Measurements from ENCODE around the gene NOTCH1. TPM values are rescaled to one million over a fixed set of nuclear protein-coding genes. Genes with fewer than 3 reads are reported as not detected.

The NOTCH1 gene
- total RNA-seq, 1 experiment from 2014 or later: 3.2 TPM

DNA sequence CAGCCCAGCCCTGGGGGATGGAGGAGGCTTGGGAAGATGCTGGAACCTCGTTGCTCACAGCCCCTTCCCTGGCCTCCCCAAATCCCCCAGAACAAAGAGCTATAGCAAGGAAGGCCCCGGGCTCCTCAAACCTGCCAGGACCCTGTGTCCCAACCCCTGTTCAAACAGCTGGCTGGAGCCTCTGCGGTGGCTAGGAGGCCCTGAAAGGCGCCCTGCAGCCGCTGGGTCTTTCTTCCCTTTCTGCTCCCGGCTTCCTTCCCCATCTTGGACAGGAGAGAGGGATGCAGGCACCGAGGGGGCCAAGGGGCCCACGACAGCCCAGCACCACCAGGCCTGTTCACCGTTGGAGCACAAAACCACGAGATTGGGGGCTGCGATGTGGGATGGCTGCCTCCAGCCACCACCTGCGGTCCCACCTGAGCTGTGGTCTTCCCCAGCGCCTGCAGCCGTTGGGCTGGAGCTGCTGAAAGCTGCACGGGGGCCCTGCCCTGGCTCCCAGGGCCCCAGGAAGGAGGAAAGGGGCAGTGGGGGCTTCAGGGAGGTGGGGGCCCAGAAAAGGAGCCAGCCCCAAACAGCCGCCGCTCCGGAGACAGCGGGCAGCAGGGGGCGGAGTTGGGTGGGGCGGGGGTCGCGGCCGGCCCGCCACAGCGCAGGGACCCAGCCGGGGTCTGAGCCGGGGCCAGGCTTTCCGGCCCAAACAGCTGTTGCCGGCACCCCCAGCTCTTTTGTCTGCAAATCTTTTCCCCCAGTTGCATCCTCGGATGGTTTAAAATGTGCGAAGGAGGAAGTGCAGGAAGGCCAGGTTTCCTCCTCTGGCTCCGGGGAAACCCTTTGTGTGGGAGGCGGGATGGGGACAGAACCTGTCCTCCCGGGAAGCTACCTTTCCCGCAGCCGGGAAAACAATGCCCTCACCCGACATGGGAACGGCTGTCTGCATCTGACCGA, 16.1 kb downstream of the NOTCH1 start:
- in situ Hi-C loops (cut with HindIII; ENCODE audit: low pct_unique_long_range_greater_than_20kb, low sequenced_read_pairs): no loop called here
- DNase-seq (ENCODE audit: low read depth, low spot score): no peak

DNA sequence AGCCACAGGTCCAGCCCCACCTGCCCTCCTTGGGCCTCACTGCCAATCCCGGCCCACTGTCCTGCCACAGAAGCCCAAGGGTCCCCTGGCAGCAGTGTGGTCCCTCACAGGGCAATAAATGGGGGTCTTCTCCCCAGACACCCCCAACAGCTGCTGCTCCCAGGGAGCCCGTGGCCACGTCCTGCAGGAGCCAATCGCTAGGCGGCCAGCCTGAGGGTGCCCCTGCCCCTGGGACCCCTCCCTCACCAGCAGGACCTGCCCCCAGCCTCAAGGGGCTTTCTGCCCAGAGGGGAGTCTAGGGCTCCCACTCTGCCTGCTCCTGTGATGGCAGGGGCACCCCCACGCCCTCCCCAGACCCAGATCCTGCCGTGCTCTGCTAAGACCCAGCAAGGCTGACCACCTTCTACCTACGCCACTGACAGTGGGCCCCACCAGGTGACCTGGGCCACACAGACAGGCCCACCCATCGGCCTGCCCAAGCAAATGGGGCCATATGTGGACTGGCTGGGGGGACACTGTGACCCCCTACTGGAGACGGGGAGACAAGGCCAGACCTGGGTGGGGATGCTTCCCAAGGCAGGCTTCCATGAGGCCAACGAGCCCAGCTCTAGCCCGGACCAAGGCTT, 17.0 kb downstream of the NOTCH1 start:
- DNase-seq (ENCODE audit: low read depth, low spot score): no peak
- in situ Hi-C loops (cut with HindIII; ENCODE audit: low pct_unique_long_range_greater_than_20kb, low sequenced_read_pairs): no loop called here

DNA sequence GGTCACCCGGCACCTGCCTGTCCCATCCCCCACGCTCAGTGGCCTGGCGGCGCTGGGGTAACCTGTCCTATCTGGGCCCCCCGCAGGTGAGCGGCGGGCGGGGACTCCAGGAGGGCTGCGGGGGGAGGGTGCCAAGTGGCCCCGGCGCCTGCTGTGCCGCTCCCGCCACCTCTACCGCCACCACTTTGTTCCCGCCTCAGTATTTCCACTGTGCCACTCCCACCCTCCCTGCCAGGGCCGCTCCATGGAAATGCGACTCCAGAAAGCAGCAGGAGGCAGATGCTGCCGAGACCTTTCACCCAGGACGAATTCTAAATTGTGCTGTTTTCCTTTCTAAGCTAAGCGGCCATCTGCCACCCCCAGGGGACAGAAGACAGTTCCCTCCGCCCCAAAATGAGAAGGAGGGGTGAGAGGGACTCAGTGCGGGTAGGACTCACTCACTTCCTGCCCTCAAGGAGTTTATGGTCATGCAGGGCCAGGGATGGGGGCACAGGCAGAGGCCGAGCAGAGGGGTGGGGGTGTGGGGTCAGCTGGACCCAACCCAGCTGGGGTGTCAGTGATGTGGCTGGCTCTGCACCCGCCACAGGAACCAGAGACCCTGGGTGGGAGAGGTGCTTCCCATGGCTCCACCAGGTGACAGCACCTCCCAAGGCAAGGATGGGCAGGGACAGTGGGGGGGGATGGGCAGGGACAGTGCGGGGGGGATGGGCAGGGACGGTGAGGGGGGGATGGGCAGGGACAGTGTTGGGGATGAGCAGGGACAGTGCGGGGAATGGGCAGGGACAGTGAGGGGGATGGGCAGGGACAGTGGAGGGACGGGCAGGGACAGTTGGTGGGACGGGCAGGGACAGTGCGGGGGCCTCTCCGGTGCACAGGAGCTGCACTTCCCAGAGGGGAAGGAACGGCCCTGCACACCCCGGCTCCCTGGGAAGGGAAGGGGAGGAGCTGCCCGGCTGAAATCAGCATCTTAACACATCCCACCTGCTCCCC, 17.8 kb downstream of the NOTCH1 start:
- in situ Hi-C loops (cut with HindIII; ENCODE audit: low pct_unique_long_range_greater_than_20kb, low sequenced_read_pairs): no loop called here

DNA sequence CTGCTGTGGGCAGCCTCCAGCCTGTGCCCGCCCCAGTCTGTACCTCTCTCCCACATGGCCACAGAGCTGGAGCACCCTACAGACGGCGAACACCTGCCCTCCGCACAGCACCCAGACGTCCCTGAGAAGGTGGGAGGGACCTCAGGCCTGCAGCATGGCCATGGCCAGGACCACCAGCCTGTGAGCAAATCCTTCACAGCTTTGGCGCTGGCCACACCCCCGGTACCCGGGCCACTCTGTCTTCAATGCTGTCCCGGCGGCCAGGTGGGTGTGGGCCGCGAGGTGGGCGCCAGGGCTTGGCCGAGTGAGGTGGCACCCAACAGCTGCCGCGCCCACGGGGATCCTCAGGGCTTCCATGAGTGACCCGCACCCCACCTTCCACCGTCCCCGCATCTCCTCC, 18.7 kb downstream of the NOTCH1 start:
- DNase-seq (ENCODE audit: low read depth, low spot score): no peak
- in situ Hi-C loops (cut with HindIII; ENCODE audit: low pct_unique_long_range_greater_than_20kb, low sequenced_read_pairs): no loop called here

More for the DNA sequence above, 17.8 kb downstream of the NOTCH1 start:
- no peak for DNase-seq (ENCODE audit: low read depth, low spot score)

DNA sequence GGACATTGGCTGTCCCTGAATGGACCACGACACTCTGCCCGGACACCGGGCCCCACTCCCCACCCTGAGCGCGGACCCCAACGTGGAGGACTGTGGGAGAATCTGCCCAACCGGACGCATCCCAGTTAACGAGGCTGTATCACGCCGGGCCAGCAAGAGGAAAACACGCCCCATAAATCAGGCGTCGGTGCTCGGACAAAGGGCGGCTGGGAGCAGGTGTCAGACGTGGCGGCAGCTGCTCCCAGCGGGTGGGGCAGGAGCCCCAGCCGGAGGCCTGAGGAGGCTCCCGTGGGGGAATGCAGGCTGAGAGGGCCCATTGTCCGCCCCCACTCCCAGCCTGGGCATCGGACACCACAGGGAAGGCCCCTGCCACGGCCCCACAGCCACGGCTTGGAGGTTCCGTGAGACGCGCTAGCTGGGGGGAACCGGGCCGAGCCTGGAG, 19.2 kb downstream of the NOTCH1 start:
- peak; percentile 69 for DNase-seq (ENCODE audit: low read depth, low spot score)
- in situ Hi-C loops (cut with HindIII; ENCODE audit: low pct_unique_long_range_greater_than_20kb, low sequenced_read_pairs): no loop called here

DNA sequence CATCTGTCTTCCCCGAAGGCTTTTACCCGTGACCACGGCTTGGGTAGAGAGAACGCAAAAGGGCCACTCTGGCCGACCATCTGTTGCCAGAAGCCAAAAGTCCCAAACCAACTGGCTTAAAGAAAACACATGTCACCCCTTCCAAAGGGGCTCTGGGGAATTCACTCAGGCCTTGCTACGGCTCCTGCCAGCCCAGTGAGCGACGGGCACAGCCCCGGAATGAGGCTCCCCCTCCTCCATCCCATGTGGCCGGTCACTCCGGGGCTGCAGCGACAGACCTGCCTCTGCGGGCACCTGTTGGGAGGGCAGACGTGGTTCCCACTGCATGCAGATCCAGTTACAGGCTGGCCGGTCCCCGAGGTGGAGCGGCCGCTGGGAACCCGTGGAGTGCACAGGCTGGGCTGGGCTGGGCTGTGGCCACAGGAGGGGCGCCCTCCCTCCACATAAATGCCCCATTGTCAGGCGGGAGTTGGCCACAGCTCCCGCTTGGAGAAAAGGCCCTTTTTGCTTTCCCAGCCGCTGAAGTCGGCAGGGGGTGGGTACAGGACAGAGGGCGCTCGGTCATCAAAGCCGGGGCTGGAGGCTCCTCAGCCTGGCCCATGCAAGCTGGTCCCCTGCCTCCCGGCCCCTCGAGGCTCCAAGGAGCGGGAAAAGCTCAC, 19.9 kb downstream of the NOTCH1 start:
- peak; percentile 90 for DNase-seq (ENCODE audit: low read depth, low spot score)
- in situ Hi-C loops (cut with HindIII; ENCODE audit: low pct_unique_long_range_greater_than_20kb, low sequenced_read_pairs): no loop called here

DNA sequence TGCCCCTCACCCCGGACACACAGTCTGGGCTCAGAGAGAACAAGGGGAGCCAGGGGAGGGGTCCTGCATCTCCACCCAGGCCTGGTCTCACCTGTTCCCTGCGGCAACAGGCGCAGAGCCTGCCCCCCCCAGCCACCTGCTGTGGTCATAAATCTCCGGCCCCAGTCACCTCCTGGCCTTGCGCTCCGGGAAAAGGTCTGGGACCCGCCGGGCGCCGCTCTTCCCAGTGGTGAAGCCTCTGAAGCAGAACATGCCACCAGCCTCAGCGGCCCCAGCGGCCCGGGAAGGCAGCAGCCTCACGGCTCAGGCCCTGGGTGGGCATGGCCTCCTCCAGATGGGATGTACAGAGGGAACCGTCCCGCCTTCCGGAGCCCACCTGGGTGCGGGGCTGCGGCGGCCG, 20.6 kb downstream of the NOTCH1 start:
- DNase-seq (ENCODE audit: low read depth, low spot score): no peak
- in situ Hi-C loops (cut with HindIII; ENCODE audit: low pct_unique_long_range_greater_than_20kb, low sequenced_read_pairs): no loop called here

DNA sequence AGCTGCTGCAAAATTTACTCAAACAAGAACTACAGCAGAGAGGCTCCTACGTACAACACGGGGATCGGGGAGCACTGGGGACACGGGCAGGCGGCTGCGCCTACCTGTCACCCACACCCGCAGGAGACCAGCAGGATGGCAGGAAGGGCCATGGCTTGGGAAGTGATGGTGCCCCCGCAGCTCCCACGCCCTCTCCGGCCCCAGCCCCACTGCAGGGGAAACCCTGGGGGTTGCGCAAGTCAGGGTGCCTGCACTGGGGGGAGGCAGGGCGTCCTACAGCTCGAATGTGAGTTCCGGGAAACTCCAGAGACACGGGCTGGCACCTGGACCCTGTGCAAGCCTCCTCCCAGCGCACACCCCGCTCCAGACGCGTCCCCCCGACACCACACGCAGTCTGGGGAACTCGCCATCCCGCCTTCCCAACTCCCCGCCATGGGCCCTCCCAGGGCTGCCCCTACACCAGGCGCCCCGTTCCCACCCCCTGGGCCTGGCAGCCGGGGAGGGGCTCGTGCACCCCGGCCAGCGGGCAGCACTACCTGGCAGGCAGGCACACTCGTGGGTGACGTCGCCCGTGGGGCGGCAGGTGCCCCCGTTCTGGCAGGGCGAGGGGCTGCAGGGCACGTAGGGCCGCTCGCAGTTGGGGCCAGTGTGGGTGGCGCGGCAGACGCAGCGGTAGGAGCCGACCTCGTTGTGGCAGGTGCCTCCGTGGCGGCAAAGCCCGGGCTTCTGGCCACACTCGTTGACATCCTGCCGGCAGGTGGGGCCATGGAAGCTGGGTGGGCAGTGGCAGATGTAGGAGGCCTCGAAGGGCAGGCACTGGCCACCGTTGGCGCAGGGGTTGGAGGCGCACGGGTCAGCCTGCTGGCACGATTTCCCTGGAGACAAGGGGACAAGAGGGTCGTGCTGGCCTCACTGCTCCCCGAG, 23.3 kb downstream of the NOTCH1 start:
- in situ Hi-C loops (cut with HindIII; ENCODE audit: low pct_unique_long_range_greater_than_20kb, low sequenced_read_pairs): no loop called here

DNA sequence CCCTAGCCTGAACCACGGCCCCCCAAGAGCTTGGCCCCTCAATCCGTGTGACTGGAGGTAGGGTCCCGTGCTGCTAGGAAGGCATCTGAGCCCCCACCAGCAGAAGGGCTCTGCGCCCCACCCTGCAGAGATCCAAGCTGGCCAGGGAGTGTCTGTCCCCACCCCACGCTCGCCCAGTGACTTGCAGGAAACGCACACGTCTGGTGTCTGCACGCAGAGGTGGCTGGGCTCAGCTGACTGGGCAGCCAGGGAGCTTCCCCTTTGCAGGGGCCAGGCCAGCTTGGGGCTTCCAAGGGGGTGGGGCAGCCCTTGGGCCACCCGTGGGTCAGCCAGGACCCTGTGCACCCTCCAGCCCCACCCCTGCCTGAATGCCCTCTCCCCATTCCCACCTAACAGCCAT, 24.3 kb downstream of the NOTCH1 start:
- no peak for DNase-seq (ENCODE audit: low read depth, low spot score)
- in situ Hi-C loops (cut with HindIII; ENCODE audit: low pct_unique_long_range_greater_than_20kb, low sequenced_read_pairs): no loop called here

More for the DNA sequence above, 23.3 kb downstream of the NOTCH1 start:
- no peak for DNase-seq (ENCODE audit: low read depth, low spot score)

DNA sequence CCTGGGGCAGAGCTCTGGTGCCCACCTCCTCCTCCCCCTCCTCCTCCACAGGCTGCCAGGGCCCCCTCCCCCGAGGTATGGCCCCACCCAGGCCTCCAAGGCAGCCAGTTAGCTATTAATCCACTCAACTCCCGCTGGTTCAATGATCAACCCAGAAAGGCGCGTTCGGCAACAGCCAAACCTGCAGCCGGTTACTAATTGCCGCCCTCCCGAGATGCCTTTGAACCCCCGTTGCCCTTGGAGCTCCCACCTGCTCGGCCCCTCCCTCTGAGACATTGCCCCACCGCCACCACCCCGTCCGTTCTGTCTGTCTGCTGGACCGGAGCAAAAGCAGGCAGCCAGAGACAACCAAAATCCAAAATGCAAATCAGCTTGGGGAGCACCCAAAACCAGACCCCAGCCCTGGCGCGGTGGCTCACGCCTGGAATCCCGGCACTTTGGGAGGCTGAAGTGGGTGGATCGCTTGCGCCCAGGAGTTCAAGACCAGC, 25.8 kb downstream of the NOTCH1 start:
- no peak for DNase-seq (ENCODE audit: low read depth, low spot score)
- in situ Hi-C loops (cut with HindIII; ENCODE audit: low pct_unique_long_range_greater_than_20kb, low sequenced_read_pairs): no loop called here

DNA sequence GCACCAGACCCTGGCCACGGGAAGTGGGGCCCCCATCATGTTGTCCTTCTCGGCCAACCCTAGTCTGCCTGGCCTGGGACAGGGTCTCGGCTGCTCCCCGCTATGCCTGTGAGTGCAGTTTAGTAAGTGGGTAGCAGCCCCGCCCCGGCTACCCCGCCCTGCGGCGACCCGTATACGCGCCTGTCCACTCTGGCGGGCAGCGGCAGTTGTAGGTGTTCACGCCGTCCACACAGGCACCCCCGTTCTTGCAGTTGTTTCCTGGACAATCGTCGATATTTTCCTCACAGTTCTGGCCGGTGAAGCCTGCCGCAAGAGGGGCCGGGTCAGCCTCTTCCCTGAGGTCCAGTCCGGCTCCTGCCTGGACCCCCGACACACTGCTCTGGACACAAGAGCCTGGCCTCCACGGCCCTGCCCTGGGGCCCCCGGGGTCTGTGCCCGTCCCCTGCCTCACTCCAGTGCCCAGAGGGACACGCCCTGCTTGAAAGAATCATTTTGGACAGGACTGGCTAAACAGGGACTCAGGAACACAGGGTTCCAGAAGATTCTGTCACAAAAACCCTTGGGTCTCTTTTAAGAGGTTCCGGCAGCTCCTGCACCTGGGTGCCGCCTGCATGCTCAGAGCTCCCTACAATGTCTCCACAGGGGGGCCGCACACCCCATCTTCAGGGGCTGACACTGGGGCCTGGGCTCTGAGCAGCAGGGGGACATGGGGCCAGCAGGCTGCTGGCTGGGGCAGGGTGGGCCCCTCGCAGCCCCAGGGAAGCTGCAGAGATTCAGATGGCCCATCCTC, 26.4 kb downstream of the NOTCH1 start:
- in situ Hi-C loops (cut with HindIII; ENCODE audit: low pct_unique_long_range_greater_than_20kb, low sequenced_read_pairs): no loop called here
- DNase-seq (ENCODE audit: low read depth, low spot score): no peak

DNA sequence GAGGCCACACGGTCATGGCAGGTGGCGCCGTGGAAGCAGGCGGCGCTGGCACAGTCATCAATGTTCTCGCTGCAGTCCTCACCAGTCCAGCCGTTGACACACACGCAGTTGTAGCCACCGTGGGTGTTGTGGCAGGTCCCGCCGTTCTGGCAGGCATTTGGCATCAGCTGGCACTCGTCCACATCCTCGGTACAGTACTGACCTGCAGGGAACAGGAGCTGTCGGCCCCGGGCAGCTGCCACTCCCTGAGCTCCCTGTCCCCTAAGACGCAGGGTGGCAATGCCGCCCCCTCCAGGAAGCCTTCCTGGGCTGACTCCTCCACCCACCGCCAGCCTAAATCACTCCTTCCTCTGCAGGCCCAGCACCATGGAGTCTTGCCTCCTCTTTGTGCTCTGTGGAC, 27.2 kb downstream of the NOTCH1 start:
- in situ Hi-C loops (cut with HindIII; ENCODE audit: low pct_unique_long_range_greater_than_20kb, low sequenced_read_pairs): no loop called here
- no peak for DNase-seq (ENCODE audit: low read depth, low spot score)

DNA sequence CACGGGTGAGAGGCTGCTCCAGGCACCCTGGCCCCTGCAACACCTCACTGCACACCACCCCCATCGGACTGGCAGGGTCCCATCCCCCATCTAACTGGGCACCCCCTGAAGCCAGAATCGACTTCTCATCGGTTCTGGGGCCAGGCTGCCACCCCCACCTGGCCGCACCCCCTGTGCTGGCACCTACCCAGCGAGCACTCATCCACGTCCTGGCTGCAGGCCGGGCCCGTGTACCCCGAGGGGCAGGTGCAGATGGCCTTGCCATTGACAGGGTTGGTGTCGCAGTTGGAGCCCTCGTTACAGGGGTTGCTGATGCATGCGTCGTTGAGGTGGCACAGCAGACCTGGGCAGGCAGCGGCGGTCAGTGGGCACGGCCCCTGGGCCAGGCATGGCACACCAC, 27.9 kb downstream of the NOTCH1 start:
- no peak for DNase-seq (ENCODE audit: low read depth, low spot score)
- in situ Hi-C loops (cut with HindIII; ENCODE audit: low pct_unique_long_range_greater_than_20kb, low sequenced_read_pairs): no loop called here

DNA sequence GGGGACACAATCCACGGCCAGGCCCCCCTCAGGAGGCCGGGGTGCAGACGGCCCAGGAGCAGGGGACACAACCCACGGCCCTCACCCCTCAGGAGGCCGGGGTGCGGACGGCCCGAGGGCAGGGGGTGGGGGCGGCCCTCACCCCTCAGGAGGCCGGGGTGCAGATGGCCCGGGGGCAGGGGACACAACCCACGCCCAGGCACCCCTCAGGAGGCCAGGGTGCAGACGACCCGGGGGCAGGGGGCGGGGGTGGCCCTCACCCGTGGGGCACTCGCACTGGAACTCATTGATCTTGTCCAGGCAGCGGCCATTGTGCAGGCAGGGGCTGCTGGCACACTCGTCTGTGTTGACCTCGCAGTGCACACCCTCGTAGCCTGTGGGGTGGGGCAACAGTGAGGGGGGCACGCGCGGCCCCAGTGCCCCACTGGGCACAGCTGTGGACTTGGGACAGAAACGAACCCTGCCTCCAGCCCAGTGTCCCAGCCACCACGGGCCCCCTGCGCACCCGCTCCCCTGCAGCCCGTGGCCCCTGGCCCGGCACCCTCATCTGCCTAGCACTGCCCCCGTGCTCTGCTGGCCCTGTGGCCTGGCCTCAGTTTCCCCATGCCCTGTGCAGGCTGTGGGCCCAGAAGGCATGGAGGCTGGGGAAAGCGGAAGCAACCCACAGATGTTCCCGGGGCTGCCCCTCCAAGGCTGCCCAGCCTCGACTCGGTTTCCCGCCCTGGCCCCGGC, 28.7 kb downstream of the NOTCH1 start:
- in situ Hi-C loops (cut with HindIII; ENCODE audit: low pct_unique_long_range_greater_than_20kb, low sequenced_read_pairs): no loop called here
- no peak for DNase-seq (ENCODE audit: low read depth, low spot score)

DNA sequence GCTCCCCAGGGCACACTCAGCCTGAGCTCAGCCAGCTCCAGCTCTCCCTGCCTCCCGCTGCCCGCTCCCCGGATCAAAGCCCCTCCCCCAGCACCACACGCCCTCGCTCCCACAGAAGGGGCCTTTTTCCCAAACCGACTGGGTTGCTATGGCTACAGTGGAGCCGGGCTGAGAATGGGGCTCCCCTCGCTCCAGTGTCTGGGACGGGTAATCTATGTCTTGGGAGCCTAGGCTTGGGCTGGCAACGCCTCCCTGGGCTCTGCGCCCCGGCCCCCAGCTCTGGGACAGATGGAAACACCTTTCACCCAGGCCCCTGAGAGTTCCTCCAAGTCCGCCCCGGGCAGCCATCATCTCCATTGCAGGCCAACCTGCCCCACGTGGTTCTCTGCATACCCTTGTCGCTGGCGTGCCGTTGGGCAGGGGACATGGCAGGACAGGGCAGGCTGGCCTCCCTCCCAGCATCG, 29.6 kb downstream of the NOTCH1 start:
- in situ Hi-C loops (cut with HindIII; ENCODE audit: low pct_unique_long_range_greater_than_20kb, low sequenced_read_pairs): no loop called here
- DNase-seq (ENCODE audit: low read depth, low spot score): no peak
